Mucosa of gallbladder (tissue), 1 donor: ENCODE results near the gene CDC123. TPM values are rescaled to one million over a fixed set of nuclear protein-coding genes. Genes with fewer than 3 reads are reported as not detected.
A peak's percentile ranks its signal among the peaks of the same experiment; 100 is the strongest.
"Not testable (repeated sequence)": the region's sequence is repeated elsewhere in the genome, so short reads cannot be mapped to it uniquely, and the experiment has no call there.

ENCODE experiments used
- DNase-seq: peaks from one replicate; pipeline ENCODE4 v3.0.0-alpha.2; 2020; ENCODE audit warnings: low spot score
- total RNA-seq: library from RNA; stranded (reverse); gene quantifications from one replicate; pipeline ENCODE4 v1.2.1, GENCODE V29; 2021
- donor health status: DM: no; HTN: no; CAD: no.

Gene CDC123
- total RNA-seq, 1 donor from 2014 or later = 39.4 TPM

- DNase-seq = no peak
These were observed 6.6 kb upstream of the CDC123 start for GRCh38 chr10:12189426-12189825.

GRCh38 chr10:12191715-12192114 is 4.3 kb upstream of the CDC123 start:
- no peak for DNase-seq

- no peak for DNase-seq
These were observed 2.8 kb upstream of the CDC123 start for GRCh38 chr10:12193193-12193592.

- DNase-seq = peak; percentile 26
These were observed 1.2 kb upstream of the CDC123 start for GRCh38 chr10:12194752-12195271.

GRCh38 chr10:12195281-12195602 is 746 bp upstream of the CDC123 start:
- no peak for DNase-seq

GRCh38 chr10:12196531-12197211 is 683 bp downstream of the CDC123 start:
- DNase-seq = no peak

GRCh38 chr10:12198156-12198555 is 2.2 kb downstream of the CDC123 start:
- no peak for DNase-seq

- no peak for DNase-seq
These were observed 4.9 kb downstream of the CDC123 start for GRCh38 chr10:12200850-12201249.

- DNase-seq = no peak
These were observed 5.6 kb downstream of the CDC123 start for GRCh38 chr10:12201543-12201942.

GRCh38 chr10:12202226-12202625 is 6.2 kb downstream of the CDC123 start:
- no peak for DNase-seq

GRCh38 chr10:12205082-12205481 is 9.1 kb downstream of the CDC123 start:
- no peak for DNase-seq

GRCh38 chr10:12207114-12207513 is 11.1 kb downstream of the CDC123 start:
- no peak for DNase-seq

- DNase-seq = no peak
These were observed 12.5 kb downstream of the CDC123 start for GRCh38 chr10:12208460-12208859.

GRCh38 chr10:12212454-12212853 is 16.5 kb downstream of the CDC123 start:
- DNase-seq = no peak

- no peak for DNase-seq
These were observed 17.6 kb downstream of the CDC123 start for GRCh38 chr10:12213621-12214020.

- DNase-seq = no peak
These were observed 18.1 kb downstream of the CDC123 start for GRCh38 chr10:12214093-12214492.

- peak; percentile 18 for DNase-seq
These were observed 18.8 kb downstream of the CDC123 start for GRCh38 chr10:12214763-12215218.

- no peak for DNase-seq
These were observed 23.0 kb downstream of the CDC123 start for GRCh38 chr10:12218991-12219390.

GRCh38 chr10:12221323-12222298 is 25.6 kb downstream of the CDC123 start:
- no peak for DNase-seq

- DNase-seq = no peak
These were observed 29.5 kb downstream of the CDC123 start for GRCh38 chr10:12225444-12225843.

- DNase-seq = not testable (repeated sequence)
These were observed 30.4 kb downstream of the CDC123 start for GRCh38 chr10:12226438-12226837.

- DNase-seq = no peak
These were observed 32.9 kb downstream of the CDC123 start for GRCh38 chr10:12228851-12229250.

GRCh38 chr10:12234687-12235086 is 38.7 kb downstream of the CDC123 start:
- not testable (repeated sequence) for DNase-seq
